ENCODE data around the gene TBC1D12. TPM values are rescaled to one million over a fixed set of nuclear protein-coding genes. Genes with fewer than 3 reads are reported as not detected.

The TBC1D12 gene
- total RNA-seq, 1 donor from 2014 or later: 6.9 TPM

- no peak overlapping the region for H3K4me2 ChIP-seq
- no peak for DNase-seq (ENCODE audit: low spot score)
- peaks cover 2% of the 10 kb centered on the region for H3K27me3 Mint-ChIP-seq (ENCODE audit: insufficient read depth, low read depth)
- H3K36me3 Mint-ChIP-seq: peaks cover 3% of the 10 kb centered on the region
- no peak overlapping the region for H3K4me3 Mint-ChIP-seq
- TF ChIP-seq, protein P1, sequence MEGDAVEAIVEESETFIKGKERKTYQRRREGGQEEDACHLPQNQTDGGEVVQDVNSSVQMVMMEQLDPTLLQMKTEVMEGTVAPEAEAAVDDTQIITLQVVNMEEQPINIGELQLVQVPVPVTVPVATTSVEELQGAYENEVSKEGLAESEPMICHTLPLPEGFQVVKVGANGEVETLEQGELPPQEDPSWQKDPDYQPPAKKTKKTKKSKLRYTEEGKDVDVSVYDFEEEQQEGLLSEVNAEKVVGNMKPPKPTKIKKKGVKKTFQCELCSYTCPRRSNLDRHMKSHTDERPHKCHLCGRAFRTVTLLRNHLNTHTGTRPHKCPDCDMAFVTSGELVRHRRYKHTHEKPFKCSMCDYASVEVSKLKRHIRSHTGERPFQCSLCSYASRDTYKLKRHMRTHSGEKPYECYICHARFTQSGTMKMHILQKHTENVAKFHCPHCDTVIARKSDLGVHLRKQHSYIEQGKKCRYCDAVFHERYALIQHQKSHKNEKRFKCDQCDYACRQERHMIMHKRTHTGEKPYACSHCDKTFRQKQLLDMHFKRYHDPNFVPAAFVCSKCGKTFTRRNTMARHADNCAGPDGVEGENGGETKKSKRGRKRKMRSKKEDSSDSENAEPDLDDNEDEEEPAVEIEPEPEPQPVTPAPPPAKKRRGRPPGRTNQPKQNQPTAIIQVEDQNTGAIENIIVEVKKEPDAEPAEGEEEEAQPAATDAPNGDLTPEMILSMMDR (IDR thresholded peaks at IDR 0.05): no peak
- TF ChIP-seq EZH2phosphoT487 (IDR thresholded peaks at IDR 0.05): no peak
- TF ChIP-seq EZH2 (IDR thresholded peaks at IDR 0.05): no peak
- no peaks in the 10 kb centered on the region for H3K79me2 ChIP-seq (ENCODE audit: low read depth)
- no peaks in the 10 kb centered on the region for H3K36me3 ChIP-seq
- H3K27ac ChIP-seq: no peak overlapping the region
- H2AFZ ChIP-seq (replicated peaks): no peak overlapping the region
- no peak overlapping the region for H3K4me3 ChIP-seq
- H3K4me1 ChIP-seq: no peaks in the 10 kb centered on the region
- no peak overlapping the region for H3K9ac ChIP-seq
- no peaks in the 10 kb centered on the region for H3K4me1 Mint-ChIP-seq
- H4K20me1 ChIP-seq (ENCODE audit: low read depth): no peaks in the 10 kb centered on the region
- H3K9me3 ChIP-seq (ENCODE audit: low read depth): no peaks in the 10 kb centered on the region
- H3K27me3 ChIP-seq: no peaks in the 10 kb centered on the region
- peaks cover 11% of the 10 kb centered on the region for H3K9me3 Mint-ChIP-seq
- no peak overlapping the region for H3K27ac Mint-ChIP-seq
- no peaks in the 10 kb centered on the region for H3F3A ChIP-seq (ENCODE audit: low read depth)
Observed at GRCh38 chr10:94465684-94466083, 63.3 kb downstream of the TBC1D12 start.

GRCh38 chr10:94481410-94481809 lies 79.1 kb downstream of the TBC1D12 start:
- Histone ChIP-seq H3K9ac (no peak overlapping the region), H3K9me3 (ENCODE audit: low read depth) (peaks cover 6% of the 10 kb centered on the region), H3K27ac (no peak overlapping the region), H4K20me1 (ENCODE audit: low read depth) (no peaks in the 10 kb centered on the region), H3K4me1 (no peaks in the 10 kb centered on the region), H3K4me3 (no peak overlapping the region), H3F3A (ENCODE audit: low read depth) (no peaks in the 10 kb centered on the region), H2AFZ (replicated peaks) (no peak overlapping the region), H3K79me2 (ENCODE audit: low read depth) (no peaks in the 10 kb centered on the region), H3K36me3 (no peaks in the 10 kb centered on the region), H3K4me2 (no peak overlapping the region), H3K27me3 (no peaks in the 10 kb centered on the region)
- Mint-ChIP-seq H3K27me3 (ENCODE audit: insufficient read depth, low read depth) (no peaks in the 10 kb centered on the region), H3K4me1 (no peaks in the 10 kb centered on the region), H3K4me3 (no peak overlapping the region), H3K36me3 (peaks cover 29% of the 10 kb centered on the region), H3K27ac (no peak overlapping the region), H3K9me3 (peaks cover 33% of the 10 kb centered on the region)
- DNase-seq (ENCODE audit: low spot score): no peak
- no peak for TF ChIP-seq EZH2 (IDR thresholded peaks at IDR 0.05)
- no peak for TF ChIP-seq EZH2phosphoT487 (IDR thresholded peaks at IDR 0.05)
- TF ChIP-seq, protein P1 (IDR thresholded peaks at IDR 0.05): no peak

- H3K27ac ChIP-seq: no peak overlapping the region
- H3K9ac ChIP-seq: no peak overlapping the region
- peaks cover 6% of the 10 kb centered on the region for H3K9me3 ChIP-seq (ENCODE audit: low read depth)
- H3K4me3 ChIP-seq: no peak overlapping the region
- DNase-seq (ENCODE audit: low spot score): no peak
- no peaks in the 10 kb centered on the region for H3F3A ChIP-seq (ENCODE audit: low read depth)
- H3K27me3 ChIP-seq: no peaks in the 10 kb centered on the region
- no peaks in the 10 kb centered on the region for H3K4me1 ChIP-seq
- H3K79me2 ChIP-seq (ENCODE audit: low read depth): no peaks in the 10 kb centered on the region
- TF ChIP-seq EZH2phosphoT487 (IDR thresholded peaks at IDR 0.05) (no peak), EZH2 (IDR thresholded peaks at IDR 0.05) (no peak)
- TF ChIP-seq, protein P1 (IDR thresholded peaks at IDR 0.05): no peak
- Mint-ChIP-seq H3K4me1 (no peaks in the 10 kb centered on the region), H3K27ac (no peak overlapping the region), H3K9me3 (peaks cover 39% of the 10 kb centered on the region), H3K27me3 (ENCODE audit: insufficient read depth, low read depth) (peaks cover 2% of the 10 kb centered on the region), H3K4me3 (no peak overlapping the region), H3K36me3 (peaks cover 27% of the 10 kb centered on the region)
- H2AFZ ChIP-seq (replicated peaks): no peak overlapping the region
- H3K4me2 ChIP-seq: no peak overlapping the region
- no peaks in the 10 kb centered on the region for H4K20me1 ChIP-seq (ENCODE audit: low read depth)
- H3K36me3 ChIP-seq: no peaks in the 10 kb centered on the region
Observed at GRCh38 chr10:94483970-94484369, 81.6 kb downstream of the TBC1D12 start.

Data from neural progenitor cell (in vitro differentiated cells).